Measurements from ENCODE around the gene ZNF101. TPM values are rescaled to one million over a fixed set of nuclear protein-coding genes. Genes with fewer than 3 reads are reported as not detected.
A peak's percentile ranks its signal among the peaks of the same experiment; 100 is the strongest.

Gene ZNF101
- total RNA-seq, 2 donors from 2014 or later = 13.9 to 15.9 TPM

DNA sequence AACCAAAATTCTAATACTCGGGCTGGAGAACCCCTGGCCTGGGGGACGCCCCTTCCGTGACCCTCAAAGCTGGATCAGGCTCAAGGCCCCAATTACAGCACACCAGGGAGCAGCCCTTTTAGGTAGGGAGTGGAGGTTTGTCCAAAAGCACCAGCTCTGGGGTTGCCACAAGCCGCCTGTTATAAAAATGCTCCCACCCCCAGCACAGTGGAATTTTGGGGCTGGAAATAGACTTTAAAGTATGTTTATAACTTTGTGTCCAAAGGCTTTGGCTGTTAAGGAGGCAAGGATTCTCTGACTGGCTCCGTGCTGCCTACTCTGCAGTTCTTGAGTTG lies 24.6 kb upstream of the ZNF101 start:
- Histone ChIP-seq H3K36me3 (peaks cover 4% of the 10 kb centered on the region), H3K27me3 (no peaks in the 10 kb centered on the region), H3K4me1 (no peaks in the 10 kb centered on the region), H3K27ac (peak overlapping the region; percentile 67), H3K9ac (ENCODE audit: low read depth in 2 of 2, low read length in 2 of 2) (peak overlapping the region; percentile 86 to 93), H3K9me3 (no peaks in the 10 kb centered on the region), H3K4me3 (peak overlapping the region; percentile 75)
- DNase-seq = no peak
- TF ChIP-seq CTCF (IDR thresholded peaks at IDR 0.05) = no peak
- intact Hi-C loops (cut with DNase I) = loop anchor here (2.0 kb wide), 1 partner anchor 111 kb away; no protein-coding TSS in a partner anchor

DNA sequence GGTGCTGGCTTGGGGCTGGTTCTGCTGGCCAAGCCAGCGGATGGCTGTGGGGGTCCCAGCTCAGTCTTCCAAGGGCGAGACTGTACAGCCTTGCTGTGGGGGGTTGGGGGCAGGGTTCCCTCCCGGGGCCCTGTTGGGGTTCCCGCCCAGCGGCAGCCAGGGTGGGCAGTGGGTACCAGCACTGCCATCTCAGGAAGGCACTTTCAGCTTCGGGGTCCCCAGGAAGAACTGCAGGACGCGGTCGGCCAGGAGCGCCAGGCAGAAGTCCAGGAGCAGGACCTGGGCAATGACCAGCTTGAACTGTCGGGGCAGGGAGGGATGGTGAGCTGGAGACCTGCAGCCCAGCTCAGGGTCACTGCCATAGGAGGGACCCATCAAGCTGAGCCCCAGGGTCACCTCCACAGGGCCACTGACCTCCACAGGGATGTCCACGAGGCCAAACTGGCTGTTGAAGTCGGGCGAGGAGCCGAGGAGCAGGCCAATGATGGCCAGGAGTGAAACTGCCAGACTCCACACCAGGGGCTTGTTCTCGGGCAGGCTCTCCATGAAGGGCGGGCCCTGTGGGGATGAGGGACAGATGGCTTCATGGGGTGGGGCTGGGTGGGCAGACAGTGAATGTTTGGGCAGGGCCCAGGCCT lies 23.3 kb upstream of the ZNF101 start:
- H3K9me3 ChIP-seq = no peaks in the 10 kb centered on the region
- H3K4me1 ChIP-seq = no peaks in the 10 kb centered on the region
- no peak for TF ChIP-seq CTCF (IDR thresholded peaks at IDR 0.05)
- no peak for DNase-seq
- peaks cover 4% of the 10 kb centered on the region for H3K36me3 ChIP-seq
- H3K27ac ChIP-seq = no peak overlapping the region
- no peak overlapping the region for H3K9ac ChIP-seq (ENCODE audit: low read depth in 2 of 2, low read length in 2 of 2)
- intact Hi-C loops (cut with DNase I) = loop anchor here (2.0 kb wide), 1 partner anchor 113 kb away; no protein-coding TSS in a partner anchor
- H3K4me3 ChIP-seq = no peak overlapping the region
- no peaks in the 10 kb centered on the region for H3K27me3 ChIP-seq

DNA sequence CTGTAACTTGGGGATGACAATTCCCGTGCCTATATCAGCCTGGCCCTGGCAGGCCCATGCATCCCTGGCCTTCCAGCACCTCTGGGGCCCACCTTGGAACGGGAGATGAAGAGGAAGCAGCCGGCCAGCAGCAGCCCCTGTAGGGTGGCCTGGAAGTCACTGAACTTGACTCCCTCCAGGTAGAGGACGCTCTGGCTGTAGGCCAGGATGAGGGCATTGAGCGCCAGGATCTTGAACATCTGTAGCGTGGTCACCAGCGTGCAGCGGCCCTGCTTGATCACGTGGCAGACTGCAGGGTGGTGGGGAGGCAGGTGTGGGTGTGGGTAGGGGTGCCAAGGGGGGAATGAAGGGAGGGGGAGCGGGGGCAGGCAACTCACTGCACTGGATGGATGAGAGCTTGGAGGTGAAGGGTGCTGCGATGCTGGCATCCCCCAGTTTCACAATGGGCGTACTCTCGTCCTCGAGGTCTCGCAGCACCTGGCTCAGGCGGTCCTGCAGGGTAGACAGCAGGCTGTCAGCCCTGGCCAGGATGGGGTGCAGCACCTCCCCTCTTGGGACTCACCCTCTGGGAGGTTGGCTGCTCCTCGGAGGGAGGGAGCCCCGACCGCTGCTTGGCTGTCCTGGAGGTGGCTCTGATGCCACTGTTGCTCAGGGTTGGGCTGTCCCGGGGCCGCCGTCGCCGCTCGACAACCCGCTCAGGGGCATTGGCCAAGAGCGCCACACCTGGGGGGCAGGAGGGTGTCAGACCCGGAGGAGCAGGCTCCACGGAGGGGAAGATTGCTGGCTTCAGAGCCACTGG lies 21.4 kb upstream of the ZNF101 start:
- intact Hi-C loops (cut with DNase I) = no loop called here
- peaks cover 4% of the 10 kb centered on the region for H3K36me3 ChIP-seq

GRCh38 chr19:19649155-19649554 lies 19.5 kb upstream of the ZNF101 start:
- H3K9ac ChIP-seq (ENCODE audit: low read depth in 2 of 2, low read length in 2 of 2) = no peak overlapping the region
- intact Hi-C loops (cut with DNase I) = no loop called here
- no peaks in the 10 kb centered on the region for H3K4me1 ChIP-seq
- no peaks in the 10 kb centered on the region for H3K9me3 ChIP-seq
- H3K4me3 ChIP-seq = no peak overlapping the region
- peaks cover 6% of the 10 kb centered on the region for H3K36me3 ChIP-seq
- no peak overlapping the region for H3K27ac ChIP-seq
- DNase-seq = no peak
- H3K27me3 ChIP-seq = no peaks in the 10 kb centered on the region
- no peak for TF ChIP-seq CTCF (IDR thresholded peaks at IDR 0.05)

More for the DNA sequence above, 21.4 kb upstream of the ZNF101 start:
- Histone ChIP-seq H3K4me1 (no peaks in the 10 kb centered on the region), H3K27me3 (no peaks in the 10 kb centered on the region), H3K4me3 (no peak overlapping the region), H3K9me3 (no peaks in the 10 kb centered on the region), H3K9ac (ENCODE audit: low read depth in 2 of 2, low read length in 2 of 2) (no peak overlapping the region), H3K27ac (no peak overlapping the region)
- no peak for TF ChIP-seq CTCF (IDR thresholded peaks at IDR 0.05)
- DNase-seq = no peak

DNA sequence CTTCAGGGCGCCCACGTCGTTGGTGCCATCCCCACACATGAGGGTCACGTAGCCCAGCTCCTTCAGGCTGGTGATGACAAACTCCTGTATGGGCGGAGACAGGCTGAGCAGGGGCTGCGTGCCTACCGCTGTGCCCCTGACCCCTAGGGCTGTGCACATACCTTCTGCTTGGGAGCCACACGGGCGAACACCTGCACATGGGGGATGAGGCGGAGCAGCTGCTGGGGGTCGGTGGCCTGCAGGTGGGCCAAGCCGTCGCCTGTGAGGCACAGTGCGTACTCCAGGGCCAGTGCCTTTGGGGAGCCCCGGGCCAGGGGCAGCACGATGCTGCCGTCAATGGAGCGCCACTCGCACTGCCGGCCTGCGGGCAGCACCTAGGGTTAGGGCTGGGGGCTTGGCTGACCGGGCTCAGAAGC lies 19.1 kb upstream of the ZNF101 start:
- intact Hi-C loops (cut with DNase I) = no loop called here

More for the DNA sequence above, 19.1 kb upstream of the ZNF101 start:
- peaks cover 10% of the 10 kb centered on the region for H3K36me3 ChIP-seq
- no peak overlapping the region for H3K4me3 ChIP-seq
- no peaks in the 10 kb centered on the region for H3K27me3 ChIP-seq
- no peak overlapping the region for H3K27ac ChIP-seq
- H3K4me1 ChIP-seq = no peaks in the 10 kb centered on the region
- no peak overlapping the region for H3K9ac ChIP-seq (ENCODE audit: low read depth in 2 of 2, low read length in 2 of 2)
- no peak for DNase-seq
- TF ChIP-seq CTCF (IDR thresholded peaks at IDR 0.05) = no peak
- H3K9me3 ChIP-seq = no peaks in the 10 kb centered on the region

Data from colonic mucosa (tissue), 4 donors.